CD4-positive, CD25-positive, alpha-beta regulatory T cell (primary cell): ENCODE results near the gene EP400. TPM values are rescaled to one million over a fixed set of nuclear protein-coding genes. Genes with fewer than 3 reads are reported as not detected.
A peak's percentile ranks its signal among the peaks of the same experiment; 100 is the strongest.

Experiments used
- ATAC-seq, 2 donors: fragments of 150-1000 bp; cut with Tn5 transposase; one replicate each; pipeline ENCODE4 v1.10.0; 2021; ENCODE audit warnings: low read depth in 2 of 2, moderate number of reproducible peaks in 2 of 2, moderate library complexity in 1 of 2
- DNase-seq, 3 donors: peaks; one replicate each; pipeline versions ENCODE4 v3.0.0 to v3.0.0-alpha.2; 2012 to 2022; ENCODE audit warnings: mixed read lengths in 1 of 3
- H3K27ac ChIP-seq: one replicate; pipeline ENCODE4 v1.7.0; 2013; ENCODE audit warnings: mild to moderate bottlenecking, low read length; ENCODE audit not compliant: insufficient read depth, poor library complexity, severe bottlenecking
- H3K27me3 ChIP-seq: one replicate; pipeline ENCODE4 v1.7.0; 2013; ENCODE audit warnings: low read length; ENCODE audit not compliant: control insufficient read depth, insufficient read depth
- H3K36me3 ChIP-seq: one replicate; pipeline ENCODE4 v1.7.0; 2013; ENCODE audit warnings: mild to moderate bottlenecking, low read length, moderate library complexity; ENCODE audit not compliant: control insufficient read depth, insufficient read depth
- H3K4me1 ChIP-seq: 2 replicates; pipeline ENCODE4 v1.7.0; 2013; ENCODE audit warnings: mild to moderate bottlenecking, low read length; ENCODE audit not compliant: insufficient read depth, control insufficient read depth, poor library complexity, severe bottlenecking
- H3K4me3 ChIP-seq: one replicate; pipeline ENCODE4 v1.7.0; 2013; ENCODE audit warnings: low read depth, mild to moderate bottlenecking, low read length, moderate library complexity
- H3K9me3 ChIP-seq, 2 experiments: 1 replicate in 1 of 2; 2 replicates in 1 of 2; pipeline ENCODE4 v1.7.0; 2013; ENCODE audit warnings: low read length in 2 of 2, mild to moderate bottlenecking in 1 of 2, moderate library complexity in 1 of 2; ENCODE audit not compliant: control insufficient read depth in 2 of 2
- H3K27ac Mint-ChIP-seq, 3 donors: one replicate each; pipeline ENCODE4 v1.8.0; 2020 to 2022; ENCODE audit warnings: mild to moderate bottlenecking in 3 of 3, mixed read lengths in 3 of 3, moderate library complexity in 2 of 3
- H3K27me3 Mint-ChIP-seq: one replicate; pipeline ENCODE4 v1.8.0; 2022; ENCODE audit warnings: mild to moderate bottlenecking, mixed read lengths
- H3K36me3 Mint-ChIP-seq: one replicate; pipeline ENCODE4 v1.8.0; 2020; ENCODE audit warnings: mixed read lengths
- H3K4me1 Mint-ChIP-seq, 4 donors: one replicate each; pipeline ENCODE4 v1.8.0; 2020 to 2022; ENCODE audit warnings: mixed read lengths in 4 of 4, mild to moderate bottlenecking in 1 of 4
- H3K4me3 Mint-ChIP-seq, 4 donors: one replicate each; pipeline ENCODE4 v1.8.0; 2020 to 2022; ENCODE audit warnings: mild to moderate bottlenecking in 4 of 4, mixed read lengths in 4 of 4, moderate library complexity in 3 of 4
- H3K9me3 Mint-ChIP-seq, 7 donors: one replicate each; pipeline ENCODE4 v1.8.0; 2020 to 2022; ENCODE audit warnings: mixed read lengths in 7 of 7, mild to moderate bottlenecking in 3 of 7, moderate library complexity in 2 of 7
- polyA plus RNA-seq, 4 donors: library from polyadenylated mRNA; unstranded; fragments of 300-500 nt; fragmentation: Illumina TruSeq; gene quantifications; one replicate each; pipeline ENCODE4 v1.2.3, GENCODE V29; 2021
- total RNA-seq: library from RNA; stranded (reverse); gene quantifications from one replicate; pipeline ENCODE4 v1.2.3, GENCODE V29; 2022

The EP400 gene
- total and polyA plus RNA-seq, 5 donors from 2014 or later = 1.2 to 77.9 (median 1.9) TPM

GRCh38 chr12:132054983-132055382 is 105.2 kb downstream of the EP400 start:
- H3K27me3 Mint-ChIP-seq = no peaks in the 10 kb centered on the region
- no peak overlapping the region for H3K27ac ChIP-seq
- H3K36me3 ChIP-seq = peaks cover 76% of the 10 kb centered on the region
- ATAC-seq = no peak
- DNase-seq = no peak
- peaks cover 43% of the 10 kb centered on the region for H3K36me3 Mint-ChIP-seq
- H3K4me1 Mint-ChIP-seq = no peaks in the 10 kb centered on the region
- H3K27me3 ChIP-seq = no peaks in the 10 kb centered on the region
- H3K9me3 Mint-ChIP-seq = no peaks in the 10 kb centered on the region
- H3K9me3 ChIP-seq = no peaks in the 10 kb centered on the region
- no peaks in the 10 kb centered on the region for H3K4me1 ChIP-seq
- no peak overlapping the region for H3K4me3 ChIP-seq
- no peak overlapping the region for H3K4me3 Mint-ChIP-seq
- H3K27ac Mint-ChIP-seq = no peak overlapping the region

GRCh38 chr12:132055535-132056096 is 105.9 kb downstream of the EP400 start:
- H3K9me3 ChIP-seq = no peaks in the 10 kb centered on the region
- ATAC-seq = no peak
- no peaks in the 10 kb centered on the region for H3K9me3 Mint-ChIP-seq

GRCh38 chr12:132056320-132056719 is 106.6 kb downstream of the EP400 start:
- peaks cover 36% of the 10 kb centered on the region for H3K36me3 Mint-ChIP-seq
- no peak for DNase-seq
- no peaks in the 10 kb centered on the region for H3K27me3 Mint-ChIP-seq
- H3K4me1 Mint-ChIP-seq = peaks cover 0 to 3% (median 1%) of the 10 kb centered on the region in 4 donors
- H3K4me3 ChIP-seq = no peak overlapping the region
- H3K9me3 Mint-ChIP-seq = peaks cover 0 to 2% (median 0%) of the 10 kb centered on the region in 7 donors
- ATAC-seq = no peak
- no peak overlapping the region for H3K27ac Mint-ChIP-seq
- H3K27ac ChIP-seq = no peak overlapping the region
- no peaks in the 10 kb centered on the region for H3K4me1 ChIP-seq
- H3K4me3 Mint-ChIP-seq = no peak overlapping the region
- H3K27me3 ChIP-seq = no peaks in the 10 kb centered on the region
- H3K9me3 ChIP-seq = no peaks in the 10 kb centered on the region
- peaks cover 68% of the 10 kb centered on the region for H3K36me3 ChIP-seq

More at GRCh38 chr12:132055535-132056096, 105.9 kb downstream of the EP400 start:
- no peak for DNase-seq
- Mint-ChIP-seq H3K4me3 (no peak overlapping the region), H3K4me1 (peaks cover 0 to 2% (median 0%) of the 10 kb centered on the region in 4 donors), H3K36me3 (peaks cover 37% of the 10 kb centered on the region), H3K27me3 (no peaks in the 10 kb centered on the region), H3K27ac (no peak overlapping the region)
- Histone ChIP-seq H3K4me3 (no peak overlapping the region), H3K27me3 (no peaks in the 10 kb centered on the region), H3K4me1 (no peaks in the 10 kb centered on the region), H3K27ac (no peak overlapping the region), H3K36me3 (peaks cover 69% of the 10 kb centered on the region)

DNA sequence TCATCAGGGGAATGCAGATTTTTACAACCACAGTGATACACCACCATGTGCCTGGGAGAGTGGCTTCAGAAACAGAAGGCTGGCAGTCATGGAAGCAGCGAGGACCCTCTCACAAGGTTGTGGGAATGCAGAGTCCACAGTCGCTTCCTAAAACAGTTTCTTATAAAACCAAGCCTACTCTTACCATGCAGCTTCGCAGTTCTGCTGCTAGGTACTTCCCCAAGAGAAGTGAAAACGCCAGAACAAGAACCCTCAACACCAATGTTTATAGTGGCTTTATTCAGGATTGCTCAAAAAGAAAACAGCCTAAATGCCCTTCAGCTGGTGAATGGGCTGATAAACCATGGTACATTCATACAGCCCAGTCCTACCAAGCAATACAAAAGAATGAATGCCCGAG is 107.2 kb downstream of the EP400 start:
- Histone ChIP-seq H3K27me3 (no peaks in the 10 kb centered on the region), H3K27ac (no peak overlapping the region), H3K36me3 (peaks cover 71% of the 10 kb centered on the region), H3K4me1 (no peaks in the 10 kb centered on the region), H3K9me3 (no peaks in the 10 kb centered on the region), H3K4me3 (no peak overlapping the region)
- no peak overlapping the region for H3K4me3 Mint-ChIP-seq
- H3K36me3 Mint-ChIP-seq = peaks cover 38% of the 10 kb centered on the region
- ATAC-seq (no peak), DNase-seq (no peak)
- no peak overlapping the region for H3K27ac Mint-ChIP-seq
- no peaks in the 10 kb centered on the region for H3K27me3 Mint-ChIP-seq
- H3K9me3 Mint-ChIP-seq = peaks cover 0 to 2% (median 0%) of the 10 kb centered on the region in 7 donors
- peaks cover 0 to 3% (median 1%) of the 10 kb centered on the region in 4 donors for H3K4me1 Mint-ChIP-seq

DNA sequence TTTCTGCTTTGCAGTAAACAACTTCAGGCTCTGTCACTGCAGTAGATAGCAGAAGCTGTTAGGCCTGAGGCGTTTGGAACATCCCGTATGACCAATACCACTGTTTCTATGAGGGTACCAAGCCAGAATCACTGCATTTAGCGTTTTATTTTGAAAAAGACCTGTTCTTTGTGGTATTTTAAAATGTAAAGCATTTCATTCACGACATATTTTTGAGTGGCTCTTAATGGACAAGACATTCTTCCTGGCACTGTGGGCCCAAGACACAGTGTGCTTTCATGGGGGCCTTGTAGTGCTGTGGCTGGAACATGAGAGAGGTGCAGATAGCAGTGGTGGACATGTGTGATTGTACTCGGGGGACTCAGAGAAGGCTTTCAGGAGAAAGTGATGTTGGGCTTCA is 107.9 kb downstream of the EP400 start:
- H3K9me3 Mint-ChIP-seq = peaks cover 0 to 2% (median 0%) of the 10 kb centered on the region in 7 donors
- H3K36me3 ChIP-seq = peaks cover 70% of the 10 kb centered on the region

GRCh38 chr12:132061197-132061596 is 111.5 kb downstream of the EP400 start:
- no peaks in the 10 kb centered on the region for H3K27me3 Mint-ChIP-seq
- ATAC-seq (no peak), DNase-seq (no peak)
- Histone ChIP-seq H3K27me3 (no peaks in the 10 kb centered on the region), H3K4me3 (no peak overlapping the region), H3K36me3 (peaks cover 54% of the 10 kb centered on the region), H3K27ac (no peak overlapping the region), H3K4me1 (peaks cover 3% of the 10 kb centered on the region), H3K9me3 (no peaks in the 10 kb centered on the region)
- H3K4me1 Mint-ChIP-seq = peaks cover 5 to 15% (median 7%) of the 10 kb centered on the region in 4 donors
- peaks cover 48% of the 10 kb centered on the region for H3K36me3 Mint-ChIP-seq
- peak overlapping the region in 1 of 3 donors; percentile 56 for H3K27ac Mint-ChIP-seq
- H3K4me3 Mint-ChIP-seq = peak overlapping the region in 1 of 4 donors; percentile 70
- peaks cover 0 to 2% (median 0%) of the 10 kb centered on the region in 7 donors for H3K9me3 Mint-ChIP-seq

More for the DNA sequence above, 107.9 kb downstream of the EP400 start:
- Histone ChIP-seq H3K9me3 (no peaks in the 10 kb centered on the region), H3K4me1 (no peaks in the 10 kb centered on the region), H3K4me3 (no peak overlapping the region), H3K27ac (no peak overlapping the region), H3K27me3 (no peaks in the 10 kb centered on the region)
- ATAC-seq (no peak), DNase-seq (no peak)
- H3K4me3 Mint-ChIP-seq = no peak overlapping the region
- H3K27ac Mint-ChIP-seq = peak overlapping the region in 1 of 3 donors; percentile 7
- no peaks in the 10 kb centered on the region for H3K27me3 Mint-ChIP-seq
- peaks cover 36% of the 10 kb centered on the region for H3K36me3 Mint-ChIP-seq
- H3K4me1 Mint-ChIP-seq = peaks cover 0 to 3% (median 1%) of the 10 kb centered on the region in 4 donors

DNA sequence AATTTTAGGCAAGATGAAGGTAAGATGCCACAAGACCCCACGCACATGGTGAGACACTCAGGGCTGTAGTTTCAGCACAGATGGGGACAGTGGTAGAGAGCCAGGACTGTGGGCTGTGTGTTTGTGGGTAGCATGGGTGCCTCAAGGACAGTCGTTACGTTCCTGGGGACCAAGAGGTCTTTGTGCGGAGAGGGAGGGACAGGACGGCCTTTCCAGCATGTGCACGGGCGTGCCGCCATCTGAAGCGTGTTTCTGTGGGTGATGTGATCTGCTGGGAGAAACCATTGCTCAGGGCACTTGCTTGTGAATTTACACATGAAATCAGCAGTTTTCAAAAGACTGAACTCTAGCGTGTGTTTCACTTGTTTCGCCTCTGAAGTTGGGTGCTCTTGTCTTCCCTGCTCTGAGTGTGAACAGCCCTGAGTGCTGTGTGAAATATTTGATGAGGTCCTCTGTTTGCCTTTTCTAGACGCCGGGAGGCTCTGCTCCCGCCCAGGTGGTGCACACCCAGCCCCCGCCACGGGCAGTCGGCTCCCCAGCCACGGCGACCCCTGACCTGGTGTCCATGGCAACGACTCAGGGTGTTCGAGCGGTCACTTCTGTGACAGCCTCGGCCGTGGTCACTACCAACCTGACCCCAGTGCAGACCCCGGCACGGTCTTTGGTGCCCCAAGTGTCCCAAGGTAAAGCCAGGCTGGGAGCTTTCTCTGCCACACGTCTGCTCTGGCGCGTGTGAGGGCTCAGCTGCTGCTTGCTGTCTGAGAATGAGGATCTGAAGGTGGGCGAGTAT is 112.1 kb downstream of the EP400 start:
- Mint-ChIP-seq H3K4me1 (peaks cover 7 to 20% (median 11%) of the 10 kb centered on the region in 4 donors), H3K4me3 (no peak overlapping the region), H3K27ac (peak overlapping the region in 1 of 3 donors; percentile 56), H3K27me3 (no peaks in the 10 kb centered on the region), H3K36me3 (peaks cover 47% of the 10 kb centered on the region), H3K9me3 (peaks cover 0 to 2% (median 0%) of the 10 kb centered on the region in 7 donors)
- Histone ChIP-seq H3K36me3 (peaks cover 53% of the 10 kb centered on the region), H3K9me3 (no peaks in the 10 kb centered on the region), H3K27ac (no peak overlapping the region), H3K27me3 (no peaks in the 10 kb centered on the region), H3K4me3 (no peak overlapping the region), H3K4me1 (peaks cover 9% of the 10 kb centered on the region)
- DNase-seq (no peak), ATAC-seq (no peak)
